Tibial nerve (tissue), 3 donors: ENCODE measurements around the gene CPNE8.

Experiments
- EP300 ChIP-seq, 2 donors: sonication (generic); formaldehyde crosslinking; IDR thresholded peaks; one replicate each; pipeline ENCODE4 v1.6.1; 2017; ENCODE audit warnings: antibody characterized with exemption in 2 of 2, mild to moderate bottlenecking in 1 of 2
- POLR2A ChIP-seq, 2 donors: fragments of 450-650 bp; IDR thresholded peaks; one replicate each; pipeline ENCODE4 v1.6.1; 2017; ENCODE audit warnings: antibody characterized with exemption in 2 of 2, mild to moderate bottlenecking in 2 of 2, moderate library complexity in 2 of 2

DNA sequence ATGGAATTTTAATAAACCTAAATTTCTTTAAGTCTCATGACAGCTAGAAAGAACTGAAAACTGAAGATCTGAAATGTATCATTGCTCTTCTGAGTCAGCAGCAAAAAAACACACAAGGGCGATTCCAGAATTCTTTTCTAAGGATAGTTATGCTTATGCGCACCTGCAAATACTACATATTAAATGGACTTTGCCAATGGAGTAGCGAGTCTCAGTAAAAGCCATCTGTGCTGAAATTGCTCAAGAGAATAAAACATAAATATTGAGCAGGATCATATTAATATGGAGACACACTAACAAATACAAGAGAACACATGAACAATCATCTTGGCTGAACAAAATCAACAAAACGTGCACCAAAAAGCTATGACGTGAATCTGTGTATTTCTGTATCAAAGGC lies 73.7 kb downstream of the CPNE8 start:
- TF ChIP-seq POLR2A (IDR thresholded peaks at IDR 0.05) (no peak), EP300 (IDR thresholded peaks at IDR 0.05) (no peak)
